ENCODE results near the gene C5orf58.

C5orf58 gene

DNA sequence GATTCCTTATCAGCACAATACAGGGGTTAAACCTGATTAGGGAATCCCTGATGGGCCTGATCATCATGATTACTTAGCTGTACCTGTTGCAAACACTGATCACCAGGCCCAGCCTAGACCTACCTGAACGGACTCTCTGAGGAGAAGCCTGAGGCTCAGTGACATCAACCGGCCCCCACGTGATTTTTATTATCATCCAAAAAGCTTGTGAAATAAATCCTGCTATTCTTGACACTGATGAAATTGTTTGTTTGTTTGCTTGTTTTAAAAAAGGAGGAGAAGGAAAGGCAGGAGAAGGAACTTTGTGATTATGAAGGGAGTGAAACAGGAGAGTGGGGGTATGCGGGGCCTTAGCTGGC, 46.7 kb downstream of the C5orf58 start:
- TF ChIP-seq ZNF8 (CRISPR knock-in tag; IDR thresholded peaks at IDR 0.05) = no peak
- no peak for TF ChIP-seq GLIS3 (CRISPR knock-in tag; IDR thresholded peaks at IDR 0.05)
- TF ChIP-seq SNAI2 (CRISPR knock-in tag; IDR thresholded peaks at IDR 0.05) = no peak
- no peak for TF ChIP-seq OSR1 (CRISPR knock-in tag; IDR thresholded peaks at IDR 0.05)
- TF ChIP-seq TCF4 (CRISPR knock-in tag; IDR thresholded peaks at IDR 0.05; ENCODE audit: borderline replicate concordance) = no peak
- TF ChIP-seq CSDC2 (CRISPR knock-in tag; IDR thresholded peaks at IDR 0.05) = no peak
- TF ChIP-seq ISL1 (CRISPR knock-in tag; IDR thresholded peaks at IDR 0.05) = no peak
- ATAC-seq = no peak

DNA sequence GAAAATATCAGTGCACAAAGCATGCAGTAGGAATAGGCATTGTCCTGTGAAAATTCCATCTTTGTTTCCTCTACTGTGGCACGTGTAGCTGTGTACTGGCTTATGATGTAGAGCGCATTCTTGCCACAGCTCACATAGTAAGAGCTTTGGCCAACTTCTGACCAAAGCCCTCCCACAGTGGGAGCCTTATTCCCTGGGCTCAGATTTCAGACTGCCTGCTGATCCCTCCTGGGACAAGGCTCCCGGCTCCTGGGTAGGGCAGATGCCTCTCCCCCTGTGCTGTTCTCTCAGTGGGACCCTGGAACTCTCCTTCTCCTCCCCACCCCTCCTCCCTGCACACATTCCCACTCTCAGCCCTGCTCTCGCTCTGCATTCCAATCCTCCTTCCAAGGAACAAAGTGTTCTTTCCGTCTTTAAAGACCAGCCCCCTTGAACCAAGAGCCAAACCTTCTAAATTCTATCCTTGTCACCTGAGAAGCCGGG, 47.3 kb downstream of the C5orf58 start:
- TF ChIP-seq, protein P1, sequence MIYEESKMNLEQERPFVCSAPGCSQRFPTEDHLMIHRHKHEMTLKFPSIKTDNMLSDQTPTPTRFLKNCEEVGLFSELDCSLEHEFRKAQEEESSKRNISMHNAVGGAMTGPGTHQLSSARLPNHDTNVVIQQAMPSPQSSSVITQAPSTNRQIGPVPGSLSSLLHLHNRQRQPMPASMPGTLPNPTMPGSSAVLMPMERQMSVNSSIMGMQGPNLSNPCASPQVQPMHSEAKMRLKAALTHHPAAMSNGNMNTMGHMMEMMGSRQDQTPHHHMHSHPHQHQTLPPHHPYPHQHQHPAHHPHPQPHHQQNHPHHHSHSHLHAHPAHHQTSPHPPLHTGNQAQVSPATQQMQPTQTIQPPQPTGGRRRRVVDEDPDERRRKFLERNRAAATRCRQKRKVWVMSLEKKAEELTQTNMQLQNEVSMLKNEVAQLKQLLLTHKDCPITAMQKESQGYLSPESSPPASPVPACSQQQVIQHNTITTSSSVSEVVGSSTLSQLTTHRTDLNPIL (CRISPR knock-in tag; IDR thresholded peaks at IDR 0.05; ENCODE audit: low read depth) = no peak
- TF ChIP-seq SNAI2 (CRISPR knock-in tag; IDR thresholded peaks at IDR 0.05) (no peak), OSR1 (CRISPR knock-in tag; IDR thresholded peaks at IDR 0.05) (no peak), BACH2 (CRISPR knock-in tag; IDR thresholded peaks at IDR 0.05; ENCODE audit: borderline replicate concordance) (no peak), TOX (CRISPR knock-in tag; IDR thresholded peaks at IDR 0.05; ENCODE audit: borderline replicate concordance) (no peak), RARB (CRISPR knock-in tag; IDR thresholded peaks at IDR 0.05) (no peak), ZNF70 (CRISPR knock-in tag; IDR thresholded peaks at IDR 0.05) (no peak), ZFP30 (CRISPR knock-in tag; IDR thresholded peaks at IDR 0.05) (no peak), ZNF8 (CRISPR knock-in tag; IDR thresholded peaks at IDR 0.05) (no peak), ARNTL (CRISPR knock-in tag; IDR thresholded peaks at IDR 0.05; ENCODE audit: borderline replicate concordance, low read depth) (no peak)
- TF ChIP-seq, protein P2, sequence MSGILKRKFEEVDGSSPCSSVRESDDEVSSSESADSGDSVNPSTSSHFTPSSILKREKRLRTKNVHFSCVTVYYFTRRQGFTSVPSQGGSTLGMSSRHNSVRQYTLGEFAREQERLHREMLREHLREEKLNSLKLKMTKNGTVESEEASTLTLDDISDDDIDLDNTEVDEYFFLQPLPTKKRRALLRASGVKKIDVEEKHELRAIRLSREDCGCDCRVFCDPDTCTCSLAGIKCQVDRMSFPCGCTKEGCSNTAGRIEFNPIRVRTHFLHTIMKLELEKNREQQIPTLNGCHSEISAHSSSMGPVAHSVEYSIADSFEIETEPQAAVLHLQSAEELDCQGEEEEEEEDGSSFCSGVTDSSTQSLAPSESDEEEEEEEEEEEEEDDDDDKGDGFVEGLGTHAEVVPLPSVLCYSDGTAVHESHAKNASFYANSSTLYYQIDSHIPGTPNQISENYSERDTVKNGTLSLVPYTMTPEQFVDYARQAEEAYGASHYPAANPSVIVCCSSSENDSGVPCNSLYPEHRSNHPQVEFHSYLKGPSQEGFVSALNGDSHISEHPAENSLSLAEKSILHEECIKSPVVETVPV (CRISPR knock-in tag; IDR thresholded peaks at IDR 0.05) = no peak
- TF ChIP-seq, protein P3, sequence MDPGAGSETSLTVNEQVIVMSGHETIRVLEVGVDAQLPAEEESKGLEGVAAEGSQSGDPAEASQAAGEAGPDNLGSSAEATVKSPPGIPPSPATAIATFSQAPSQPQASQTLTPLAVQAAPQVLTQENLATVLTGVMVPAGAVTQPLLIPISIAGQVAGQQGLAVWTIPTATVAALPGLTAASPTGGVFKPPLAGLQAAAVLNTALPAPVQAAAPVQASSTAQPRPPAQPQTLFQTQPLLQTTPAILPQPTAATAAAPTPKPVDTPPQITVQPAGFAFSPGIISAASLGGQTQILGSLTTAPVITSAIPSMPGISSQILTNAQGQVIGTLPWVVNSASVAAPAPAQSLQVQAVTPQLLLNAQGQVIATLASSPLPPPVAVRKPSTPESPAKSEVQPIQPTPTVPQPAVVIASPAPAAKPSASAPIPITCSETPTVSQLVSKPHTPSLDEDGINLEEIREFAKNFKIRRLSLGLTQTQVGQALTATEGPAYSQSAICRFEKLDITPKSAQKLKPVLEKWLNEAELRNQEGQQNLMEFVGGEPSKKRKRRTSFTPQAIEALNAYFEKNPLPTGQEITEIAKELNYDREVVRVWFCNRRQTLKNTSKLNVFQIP (CRISPR knock-in tag; IDR thresholded peaks at IDR 0.05; ENCODE audit: borderline replicate concordance, low read depth) = no peak
- no peak for ATAC-seq

DNA sequence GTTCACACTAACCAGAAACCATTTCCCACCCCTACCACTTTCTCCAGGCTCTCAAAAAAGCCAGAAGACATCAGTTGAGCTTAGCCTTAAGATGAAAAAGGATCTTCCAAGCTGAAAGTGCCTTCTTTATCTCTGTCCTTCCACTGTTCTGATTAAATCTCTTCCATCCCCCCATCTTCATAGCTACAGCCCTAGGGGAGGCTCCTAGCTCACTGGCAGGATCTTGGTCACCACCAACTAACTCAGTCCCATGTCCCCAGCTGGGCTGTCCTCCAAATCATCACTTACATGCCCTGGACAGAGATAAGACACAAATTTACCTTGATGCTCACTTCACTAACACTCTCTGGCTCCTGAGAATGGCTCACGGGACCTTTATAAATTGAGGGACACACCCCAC, 50.5 kb downstream of the C5orf58 start:
- TF ChIP-seq OSR1 (CRISPR knock-in tag; IDR thresholded peaks at IDR 0.05) (no peak), ZFP3 (CRISPR knock-in tag; IDR thresholded peaks at IDR 0.05) (no peak), ZNF565 (CRISPR knock-in tag; conservative IDR thresholded peaks at IDR 0.05; ENCODE audit: low read depth) (no peak), ZFP30 (CRISPR knock-in tag; IDR thresholded peaks at IDR 0.05) (no peak), ZC3H10 (CRISPR knock-in tag; IDR thresholded peaks at IDR 0.05) (no peak), ZNF70 (CRISPR knock-in tag; IDR thresholded peaks at IDR 0.05) (no peak), CSDC2 (CRISPR knock-in tag; IDR thresholded peaks at IDR 0.05) (no peak), SNAI2 (CRISPR knock-in tag; IDR thresholded peaks at IDR 0.05) (no peak), GLIS3 (CRISPR knock-in tag; IDR thresholded peaks at IDR 0.05) (no peak), ESRRG (CRISPR knock-in tag; IDR thresholded peaks at IDR 0.05) (no peak), PPARA (CRISPR knock-in tag; IDR thresholded peaks at IDR 0.05; ENCODE audit: borderline replicate concordance) (no peak), ZNF8 (CRISPR knock-in tag; IDR thresholded peaks at IDR 0.05) (no peak)
- TF ChIP-seq, protein P3 (CRISPR knock-in tag; IDR thresholded peaks at IDR 0.05; ENCODE audit: borderline replicate concordance, low read depth) = no peak
- TF ChIP-seq, protein P4, sequence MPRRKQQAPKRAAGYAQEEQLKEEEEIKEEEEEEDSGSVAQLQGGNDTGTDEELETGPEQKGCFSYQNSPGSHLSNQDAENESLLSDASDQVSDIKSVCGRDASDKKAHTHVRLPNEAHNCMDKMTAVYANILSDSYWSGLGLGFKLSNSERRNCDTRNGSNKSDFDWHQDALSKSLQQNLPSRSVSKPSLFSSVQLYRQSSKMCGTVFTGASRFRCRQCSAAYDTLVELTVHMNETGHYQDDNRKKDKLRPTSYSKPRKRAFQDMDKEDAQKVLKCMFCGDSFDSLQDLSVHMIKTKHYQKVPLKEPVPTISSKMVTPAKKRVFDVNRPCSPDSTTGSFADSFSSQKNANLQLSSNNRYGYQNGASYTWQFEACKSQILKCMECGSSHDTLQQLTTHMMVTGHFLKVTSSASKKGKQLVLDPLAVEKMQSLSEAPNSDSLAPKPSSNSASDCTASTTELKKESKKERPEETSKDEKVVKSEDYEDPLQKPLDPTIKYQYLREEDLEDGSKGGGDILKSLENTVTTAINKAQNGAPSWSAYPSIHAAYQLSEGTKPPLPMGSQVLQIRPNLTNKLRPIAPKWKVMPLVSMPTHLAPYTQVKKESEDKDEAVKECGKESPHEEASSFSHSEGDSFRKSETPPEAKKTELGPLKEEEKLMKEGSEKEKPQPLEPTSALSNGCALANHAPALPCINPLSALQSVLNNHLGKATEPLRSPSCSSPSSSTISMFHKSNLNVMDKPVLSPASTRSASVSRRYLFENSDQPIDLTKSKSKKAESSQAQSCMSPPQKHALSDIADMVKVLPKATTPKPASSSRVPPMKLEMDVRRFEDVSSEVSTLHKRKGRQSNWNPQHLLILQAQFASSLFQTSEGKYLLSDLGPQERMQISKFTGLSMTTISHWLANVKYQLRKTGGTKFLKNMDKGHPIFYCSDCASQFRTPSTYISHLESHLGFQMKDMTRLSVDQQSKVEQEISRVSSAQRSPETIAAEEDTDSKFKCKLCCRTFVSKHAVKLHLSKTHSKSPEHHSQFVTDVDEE (CRISPR knock-in tag; IDR thresholded peaks at IDR 0.05) = no peak
- TF ChIP-seq, protein P1 (CRISPR knock-in tag; IDR thresholded peaks at IDR 0.05; ENCODE audit: low read depth) = no peak
- TF ChIP-seq, protein P5, sequence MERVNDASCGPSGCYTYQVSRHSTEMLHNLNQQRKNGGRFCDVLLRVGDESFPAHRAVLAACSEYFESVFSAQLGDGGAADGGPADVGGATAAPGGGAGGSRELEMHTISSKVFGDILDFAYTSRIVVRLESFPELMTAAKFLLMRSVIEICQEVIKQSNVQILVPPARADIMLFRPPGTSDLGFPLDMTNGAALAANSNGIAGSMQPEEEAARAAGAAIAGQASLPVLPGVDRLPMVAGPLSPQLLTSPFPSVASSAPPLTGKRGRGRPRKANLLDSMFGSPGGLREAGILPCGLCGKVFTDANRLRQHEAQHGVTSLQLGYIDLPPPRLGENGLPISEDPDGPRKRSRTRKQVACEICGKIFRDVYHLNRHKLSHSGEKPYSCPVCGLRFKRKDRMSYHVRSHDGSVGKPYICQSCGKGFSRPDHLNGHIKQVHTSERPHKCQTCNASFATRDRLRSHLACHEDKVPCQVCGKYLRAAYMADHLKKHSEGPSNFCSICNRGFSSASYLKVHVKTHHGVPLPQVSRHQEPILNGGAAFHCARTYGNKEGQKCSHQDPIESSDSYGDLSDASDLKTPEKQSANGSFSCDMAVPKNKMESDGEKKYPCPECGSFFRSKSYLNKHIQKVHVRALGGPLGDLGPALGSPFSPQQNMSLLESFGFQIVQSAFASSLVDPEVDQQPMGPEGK (CRISPR knock-in tag; IDR thresholded peaks at IDR 0.05; ENCODE audit: borderline replicate concordance) = no peak
- TF ChIP-seq, protein P2 (CRISPR knock-in tag; IDR thresholded peaks at IDR 0.05) = no peak

More for the DNA sequence above, 50.5 kb downstream of the C5orf58 start:
- ATAC-seq = no peak
